Endothelial cell of umbilical vein (primary cell): ENCODE data around the gene RHCG. TPM values are rescaled to one million over a fixed set of nuclear protein-coding genes. Genes with fewer than 3 reads are reported as not detected.

Experiments used
- BruUV-seq: library from RNA; stranded (reverse); fragments of 400-500 nt; replicated peaks from 2 replicates; lab custom pipeline; 2021; lab: Mats Ljungman, UMichigan
- CTCF ChIA-PET: fragments of 300-600, 350-600 bp; sonication (Branson Sonifier 250); formaldehyde crosslinking; loops from one replicate; lab custom pipeline; 2021; ENCODE audit warnings: antibody characterized with exemption, inconsistent platforms; lab: Charles Lee
- POLR2A ChIA-PET: fragments of 300-600, 350-600 bp; sonication (Branson Sonifier 250); formaldehyde crosslinking; loops from one replicate; lab custom pipeline; 2021; ENCODE audit warnings: antibody characterized with exemption, inconsistent platforms; lab: Charles Lee
- DNase-seq: peaks from one replicate; pipeline ENCODE4 v3.0.0-alpha.2; 2011; ENCODE audit warnings: low read depth, low spot score
- FAIRE-seq: peaks from 2 replicates; lab custom pipeline; 2011; peaks lifted over from hg19 to GRCh38; lab: Jason Lieb, UNC
- H2AFZ ChIP-seq: 2 replicates; pipeline ENCODE4 v1.6.0; 2012; ENCODE audit warnings: low read depth, low read length, control low read depth, inconsistent platforms
- H3K27ac ChIP-seq: 2 replicates; pipeline ENCODE4 v1.5.1; 2011; ENCODE audit warnings: low read depth, mild to moderate bottlenecking, control low read depth, low read length, moderate library complexity; ENCODE audit not compliant: insufficient read depth
- H3K27me3 ChIP-seq, 2 experiments: 2 replicates each; pipeline versions ENCODE4 v1.6.0 to v1.6.1; 2011; ENCODE audit warnings: low read length in 2 of 2, mixed read lengths in 1 of 2; ENCODE audit not compliant: control insufficient read depth in 2 of 2, insufficient read depth in 2 of 2
- H3K36me3 ChIP-seq, 2 experiments: 2 replicates in 1 of 2; 3 replicates in 1 of 2; pipeline ENCODE4 v1.5.1; 2011; ENCODE audit warnings: low read length in 2 of 2, mild to moderate bottlenecking in 1 of 2, moderate library complexity in 1 of 2; ENCODE audit not compliant: control insufficient read depth in 2 of 2, insufficient read depth in 2 of 2; ENCODE audit errors: extremely low read depth in 1 of 2
- H3K4me1 ChIP-seq: 3 replicates; pipeline ENCODE4 v1.5.1; 2011; ENCODE audit warnings: mild to moderate bottlenecking, low read length; ENCODE audit not compliant: control insufficient read depth, insufficient read depth; ENCODE audit errors: extremely low read depth
- H3K4me2 ChIP-seq: 2 replicates; pipeline ENCODE4 v1.6.1; 2011; ENCODE audit warnings: low read length, control low read depth, mixed read lengths; ENCODE audit not compliant: insufficient read depth
- H3K4me3 ChIP-seq, 3 experiments: fragments of 200-600 bp in 1 of 3; sonication (generic), shearing (Covaris generic) in 1 of 3; replicated peaks in 1 of 3; 2 replicates each; pipeline ENCODE4 v1.5.1; 2011 to 2016; ENCODE audit warnings: control low read depth in 3 of 3, low read length in 3 of 3, mild to moderate bottlenecking in 2 of 3, inconsistent platforms in 1 of 3, low read depth in 1 of 3, moderate library complexity in 1 of 3; ENCODE audit not compliant: insufficient read depth in 1 of 3
- H3K79me2 ChIP-seq: 2 replicates; pipeline ENCODE4 v1.6.0; 2012; ENCODE audit warnings: low read length, inconsistent platforms; ENCODE audit not compliant: control insufficient read depth, insufficient read depth
- H3K9ac ChIP-seq: replicated peaks from 2 replicates; pipeline ENCODE3; 2011; ENCODE audit warnings: low read length, control low read depth; ENCODE audit not compliant: insufficient read depth; ENCODE audit errors: extremely low read depth
- H3K9me1 ChIP-seq: replicated peaks from 3 replicates; pipeline ENCODE4 v1.6.0; 2011; ENCODE audit warnings: mild to moderate bottlenecking, low read length; ENCODE audit not compliant: control insufficient read depth, insufficient read depth; ENCODE audit errors: extremely low read depth
- H3K9me3 ChIP-seq: replicated peaks from 2 replicates; pipeline ENCODE4 v1.5.1; 2012; ENCODE audit warnings: low read length, inconsistent platforms; ENCODE audit not compliant: control insufficient read depth, insufficient read depth
- H4K20me1 ChIP-seq: replicated peaks from 2 replicates; pipeline ENCODE3; 2011; ENCODE audit warnings: mild to moderate bottlenecking, low read length; ENCODE audit not compliant: control insufficient read depth, insufficient read depth; ENCODE audit errors: extremely low read depth
- EZH2 ChIP-seq: IDR thresholded peaks from 2 replicates; pipeline ENCODE4 v1.6.1; 2012; ENCODE audit warnings: borderline replicate concordance, low read depth, mild to moderate bottlenecking, moderate library complexity, low read length, inconsistent platforms; ENCODE audit not compliant: severe bottlenecking
- FOS ChIP-seq: IDR thresholded peaks from 2 replicates; pipeline ENCODE4 v1.6.1; 2011; ENCODE audit warnings: mild to moderate bottlenecking, low read length, moderate library complexity, borderline replicate concordance; ENCODE audit not compliant: insufficient read depth
- GATA2 ChIP-seq: IDR thresholded peaks from 2 replicates; pipeline ENCODE4 v1.7.0; 2011; ENCODE audit warnings: low read depth, mild to moderate bottlenecking, moderate library complexity, mixed read lengths, low read length; ENCODE audit not compliant: insufficient read length, insufficient read depth
- JUN ChIP-seq: IDR thresholded peaks from 2 replicates; pipeline ENCODE4 v1.6.1; 2011; ENCODE audit warnings: borderline replicate concordance, low read depth; ENCODE audit not compliant: insufficient read length, insufficient read depth
- MYC ChIP-seq: IDR thresholded peaks from one replicate; pipeline ENCODE4 v1.6.1; 2011; ENCODE audit warnings: mild to moderate bottlenecking, low read depth, low read length
- POLR2A ChIP-seq: IDR thresholded peaks from 2 replicates; pipeline ENCODE4 v1.6.1; 2012; ENCODE audit warnings: low read depth, mild to moderate bottlenecking, control low read depth, low read length
- POLR2AphosphoS5 ChIP-seq: IDR thresholded peaks from 2 replicates; pipeline ENCODE4 v1.6.1; 2012; ENCODE audit warnings: low read depth, mild to moderate bottlenecking, control low read depth, low read length, moderate library complexity; ENCODE audit not compliant: insufficient read depth
- dilution Hi-C: fragments of 300-500 bp; cut with MboI; formaldehyde crosslinking; loops from one replicate; pipeline ENCODE4 v1.15.0; 2019; ENCODE audit warnings: low sequenced_read_pairs; ENCODE audit not compliant: extremely low pct_ligation_motif_present
- intact Hi-C: fragments of 100-400 bp; cut with micrococcal nuclease; formaldehyde crosslinking; loops from one replicate; pipeline ENCODE4 v1.10.0; 2022
- polyA plus RNA-seq, 4 experiments: library from polyadenylated mRNA; depleted of rRNA in 3 of 4; stranded (reverse) in 3 of 4; unstranded in 1 of 4; fragments of >200 nt; gene quantifications; 2 replicates each; pipeline versions ENCODE4 v1.2.1 to v1.2.3, GENCODE V29; 2011 to 2012; ENCODE audit warnings: missing spikeins in 1 of 4
- total RNA-seq: library from RNA; stranded (reverse); gene quantifications from 2 replicates; pipeline ENCODE4 v1.2.3, GENCODE V29; 2021
- TF ChIP-seq, protein P1 (sequence below): IDR thresholded peaks from 2 replicates; pipeline ENCODE4 v1.6.1; 2011; ENCODE audit not compliant: insufficient read depth, insufficient read length
- TF ChIP-seq, protein P2 (sequence below), 2 donors: IDR thresholded peaks; 1 replicate in 1 of 2; 2 replicates in 1 of 2; pipeline ENCODE4 v1.5.1; 2011; ENCODE audit warnings: low read length in 2 of 2, mild to moderate bottlenecking in 2 of 2, moderate library complexity in 2 of 2, control low read depth in 1 of 2, inconsistent platforms in 1 of 2, low read depth in 1 of 2; ENCODE audit not compliant: insufficient read depth in 1 of 2; ENCODE audit errors: extremely low read depth in 1 of 2

Gene RHCG
- total and polyA plus RNA-seq, 2 donors (not counting 3 experiments of a cell fraction or from before 2014, with no cell fraction given): not detected

DNA sequence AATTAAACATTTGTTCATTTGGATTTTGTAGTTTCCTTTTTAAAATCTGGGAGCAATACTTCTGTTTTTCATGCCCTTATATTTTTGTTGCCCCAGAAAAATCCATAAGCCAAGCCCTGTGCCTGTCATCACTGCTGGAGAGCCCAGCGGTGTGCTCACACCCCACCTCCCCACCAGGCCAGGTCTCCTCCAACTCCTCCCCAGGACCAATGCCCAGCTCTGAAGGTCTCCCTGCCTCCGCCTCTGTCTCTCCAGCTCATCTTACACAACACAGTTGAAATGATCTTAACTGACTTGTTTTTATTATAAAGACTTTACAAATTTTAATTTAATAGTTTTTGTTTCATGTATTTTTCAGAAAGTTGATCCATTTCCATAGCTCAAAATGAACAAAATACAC lies 66.4 kb downstream of the RHCG start:
- Histone ChIP-seq H3K9me1 (no peaks in the 10 kb centered on the region), H4K20me1 (no peaks in the 10 kb centered on the region), H3K9me3 (no peaks in the 10 kb centered on the region), H3K4me2 (no peak overlapping the region), H3K36me3 (no peaks in the 10 kb centered on the region), H3K4me3 (no peak overlapping the region), H3K9ac (no peak overlapping the region), H3K79me2 (no peaks in the 10 kb centered on the region), H3K4me1 (peaks cover 3% of the 10 kb centered on the region), H3K27me3 (peaks cover 0 to 15% of the 10 kb centered on the region in 2 experiments), H3K27ac (no peak overlapping the region), H2AFZ (no peak overlapping the region)
- dilution Hi-C loops (no loop called here), intact Hi-C loops (loop anchor here (1.0 kb wide), 3 partner anchors 14 to 72 kb away; no protein-coding TSS in a partner anchor)
- no peak for TF ChIP-seq JUN
- no peak for TF ChIP-seq FOS
- no peak for TF ChIP-seq EZH2
- no peak for TF ChIP-seq MYC
- TF ChIP-seq, protein P1, sequence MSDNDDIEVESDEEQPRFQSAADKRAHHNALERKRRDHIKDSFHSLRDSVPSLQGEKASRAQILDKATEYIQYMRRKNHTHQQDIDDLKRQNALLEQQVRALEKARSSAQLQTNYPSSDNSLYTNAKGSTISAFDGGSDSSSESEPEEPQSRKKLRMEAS: no peak
- TF ChIP-seq POLR2A: no peak
- TF ChIP-seq, protein P2, sequence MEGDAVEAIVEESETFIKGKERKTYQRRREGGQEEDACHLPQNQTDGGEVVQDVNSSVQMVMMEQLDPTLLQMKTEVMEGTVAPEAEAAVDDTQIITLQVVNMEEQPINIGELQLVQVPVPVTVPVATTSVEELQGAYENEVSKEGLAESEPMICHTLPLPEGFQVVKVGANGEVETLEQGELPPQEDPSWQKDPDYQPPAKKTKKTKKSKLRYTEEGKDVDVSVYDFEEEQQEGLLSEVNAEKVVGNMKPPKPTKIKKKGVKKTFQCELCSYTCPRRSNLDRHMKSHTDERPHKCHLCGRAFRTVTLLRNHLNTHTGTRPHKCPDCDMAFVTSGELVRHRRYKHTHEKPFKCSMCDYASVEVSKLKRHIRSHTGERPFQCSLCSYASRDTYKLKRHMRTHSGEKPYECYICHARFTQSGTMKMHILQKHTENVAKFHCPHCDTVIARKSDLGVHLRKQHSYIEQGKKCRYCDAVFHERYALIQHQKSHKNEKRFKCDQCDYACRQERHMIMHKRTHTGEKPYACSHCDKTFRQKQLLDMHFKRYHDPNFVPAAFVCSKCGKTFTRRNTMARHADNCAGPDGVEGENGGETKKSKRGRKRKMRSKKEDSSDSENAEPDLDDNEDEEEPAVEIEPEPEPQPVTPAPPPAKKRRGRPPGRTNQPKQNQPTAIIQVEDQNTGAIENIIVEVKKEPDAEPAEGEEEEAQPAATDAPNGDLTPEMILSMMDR (IDR thresholded peaks at IDR 0.05; ENCODE audit: extremely low read depth in 1 of 2, insufficient read depth in 1 of 2, low read depth in 1 of 2, low read length in 2 of 2): no peak
- no peak for TF ChIP-seq POLR2AphosphoS5
- no peak for TF ChIP-seq GATA2
- no TSS peak for BruUV-seq
- POLR2A ChIA-PET: no interaction called here
- FAIRE-seq: no peak
- CTCF ChIA-PET: interaction anchor here (0.6 to 3.4 kb wide), 22 partner anchors 9 to 223 kb away, joined by 3 to 221 read pairs (median 4); no protein-coding TSS in a partner anchor
- no peak for DNase-seq
